Coronary artery (tissue), 2 donors: ENCODE measurements around the gene NCOA7.
"Not testable (repeated sequence)": the region's sequence is repeated elsewhere in the genome, so short reads cannot be mapped to it uniquely, and the experiment has no call there.

Experiments
- DNase-seq: peaks from one replicate; pipeline ENCODE4 v3.0.0-alpha.2; 2017; ENCODE audit warnings: low spot score
- H3K27ac ChIP-seq, 2 donors: fragments of 200-600 bp; sonication (generic); one replicate each; pipeline ENCODE4 v1.5.1; 2016 to 2019
- H3K4me3 ChIP-seq: fragments of 200-600 bp; sonication (generic); 2 replicates; pipeline ENCODE4 v1.5.1; 2016; ENCODE audit warnings: mild to moderate bottlenecking, moderate library complexity
- TF ChIP-seq, protein P1 (sequence below): fragments of 200-600 bp; sonication (generic); IDR thresholded peaks from one replicate; pipeline ENCODE4 v1.5.1; 2019; ENCODE audit warnings: antibody characterized with exemption

NCOA7 gene

DNA sequence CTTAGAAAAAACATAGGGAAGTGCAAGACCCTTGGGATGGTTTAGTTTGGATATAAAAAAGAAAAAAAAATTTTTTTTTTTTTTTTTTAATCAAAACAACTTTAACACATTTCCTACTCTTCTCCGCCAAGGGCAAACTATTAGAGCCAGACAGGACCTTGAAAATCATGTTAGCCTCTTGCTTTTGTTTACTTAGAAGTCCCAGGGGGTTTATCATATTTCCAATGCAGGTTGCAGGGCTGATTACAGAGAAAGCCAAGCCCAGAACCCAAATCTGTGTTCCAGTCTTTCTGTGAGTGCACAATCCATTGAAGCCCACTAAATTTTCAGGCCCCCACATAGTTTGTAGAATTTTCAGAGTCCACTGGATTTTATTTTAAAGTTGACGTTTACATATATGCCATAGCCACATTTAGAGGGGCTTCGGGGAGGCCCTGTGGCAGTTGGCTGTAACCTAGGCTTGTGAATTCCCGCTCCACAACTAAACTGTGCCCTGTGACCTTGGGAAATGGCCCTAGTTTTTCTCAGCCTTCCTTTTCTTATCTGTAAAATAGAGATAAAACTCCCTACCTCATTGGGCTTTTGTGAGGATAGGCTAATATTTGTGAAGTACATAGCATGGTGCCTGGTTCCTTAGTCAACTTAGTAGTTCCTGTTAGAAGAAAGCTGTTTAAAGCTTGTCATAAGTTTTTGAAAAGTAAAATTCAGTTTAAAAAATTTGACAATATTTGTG lies 55.7 kb downstream of the NCOA7 start:
- H3K4me3 ChIP-seq: no peak overlapping the region
- no peak overlapping the region for H3K27ac ChIP-seq
- TF ChIP-seq, protein P1, sequence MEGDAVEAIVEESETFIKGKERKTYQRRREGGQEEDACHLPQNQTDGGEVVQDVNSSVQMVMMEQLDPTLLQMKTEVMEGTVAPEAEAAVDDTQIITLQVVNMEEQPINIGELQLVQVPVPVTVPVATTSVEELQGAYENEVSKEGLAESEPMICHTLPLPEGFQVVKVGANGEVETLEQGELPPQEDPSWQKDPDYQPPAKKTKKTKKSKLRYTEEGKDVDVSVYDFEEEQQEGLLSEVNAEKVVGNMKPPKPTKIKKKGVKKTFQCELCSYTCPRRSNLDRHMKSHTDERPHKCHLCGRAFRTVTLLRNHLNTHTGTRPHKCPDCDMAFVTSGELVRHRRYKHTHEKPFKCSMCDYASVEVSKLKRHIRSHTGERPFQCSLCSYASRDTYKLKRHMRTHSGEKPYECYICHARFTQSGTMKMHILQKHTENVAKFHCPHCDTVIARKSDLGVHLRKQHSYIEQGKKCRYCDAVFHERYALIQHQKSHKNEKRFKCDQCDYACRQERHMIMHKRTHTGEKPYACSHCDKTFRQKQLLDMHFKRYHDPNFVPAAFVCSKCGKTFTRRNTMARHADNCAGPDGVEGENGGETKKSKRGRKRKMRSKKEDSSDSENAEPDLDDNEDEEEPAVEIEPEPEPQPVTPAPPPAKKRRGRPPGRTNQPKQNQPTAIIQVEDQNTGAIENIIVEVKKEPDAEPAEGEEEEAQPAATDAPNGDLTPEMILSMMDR: no peak
- no peak for DNase-seq

DNA sequence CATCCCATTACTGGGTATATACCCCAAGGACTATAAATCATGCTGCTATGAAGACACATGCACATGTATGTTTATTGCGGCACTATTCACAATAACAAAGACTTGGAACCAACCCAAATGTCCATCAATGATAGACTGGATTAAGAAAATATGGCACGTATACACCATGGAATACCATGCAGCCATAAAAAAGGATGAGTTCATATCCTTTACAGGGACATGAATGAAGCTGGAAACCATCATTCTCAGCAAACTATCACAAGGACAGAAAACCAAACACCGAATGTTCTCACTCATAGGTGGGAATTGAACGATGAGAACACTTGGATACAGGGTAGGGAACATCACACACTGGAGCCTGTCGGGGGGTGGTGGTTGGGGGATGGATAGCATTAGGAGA lies 57.5 kb downstream of the NCOA7 start:
- H3K4me3 ChIP-seq, H3K27ac ChIP-seq, DNase-seq: not testable (repeated sequence)

DNA sequence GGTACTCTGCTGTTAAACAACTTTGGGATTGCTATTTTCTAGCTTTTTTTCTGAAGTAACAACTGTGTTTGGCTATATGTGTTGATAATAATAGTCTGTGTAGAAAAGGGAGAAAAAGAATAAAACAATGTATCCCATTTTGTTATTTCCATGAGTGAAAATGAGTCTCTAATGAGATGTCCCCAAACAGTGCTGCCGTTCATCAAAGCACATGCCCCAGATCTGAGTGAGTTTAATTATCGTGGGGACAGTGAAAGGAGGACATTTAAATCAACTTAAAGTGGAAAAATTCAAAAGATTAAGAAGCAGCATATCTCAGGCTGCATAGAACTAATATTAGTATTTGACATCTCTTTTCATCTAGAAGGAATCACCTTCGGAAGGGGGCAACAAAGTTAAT lies 59.6 kb downstream of the NCOA7 start:
- Histone ChIP-seq H3K4me3 (no peak overlapping the region), H3K27ac (no peak overlapping the region)
- TF ChIP-seq, protein P1: no peak
- DNase-seq: no peak

DNA sequence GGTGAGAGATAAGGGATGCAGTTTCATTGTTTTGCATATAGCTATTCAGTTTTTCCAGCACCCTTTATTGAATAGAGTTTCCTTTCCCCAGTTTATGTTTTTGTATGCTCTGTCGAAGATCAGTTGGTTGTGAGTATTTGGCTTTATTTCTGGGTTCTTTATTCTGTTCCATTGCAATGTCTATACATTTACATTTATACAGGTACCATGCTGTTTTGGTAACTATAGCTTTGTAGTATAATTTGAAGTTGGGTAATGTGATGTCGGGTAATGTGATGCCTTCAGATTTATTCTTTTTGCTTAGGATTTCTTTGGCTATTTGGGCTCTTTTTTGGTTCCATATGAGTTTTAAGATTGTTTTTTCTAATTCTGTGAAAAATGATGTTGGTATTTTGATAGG lies 61.8 kb downstream of the NCOA7 start:
- TF ChIP-seq, protein P1: no peak
- no peak overlapping the region for H3K27ac ChIP-seq

DNA sequence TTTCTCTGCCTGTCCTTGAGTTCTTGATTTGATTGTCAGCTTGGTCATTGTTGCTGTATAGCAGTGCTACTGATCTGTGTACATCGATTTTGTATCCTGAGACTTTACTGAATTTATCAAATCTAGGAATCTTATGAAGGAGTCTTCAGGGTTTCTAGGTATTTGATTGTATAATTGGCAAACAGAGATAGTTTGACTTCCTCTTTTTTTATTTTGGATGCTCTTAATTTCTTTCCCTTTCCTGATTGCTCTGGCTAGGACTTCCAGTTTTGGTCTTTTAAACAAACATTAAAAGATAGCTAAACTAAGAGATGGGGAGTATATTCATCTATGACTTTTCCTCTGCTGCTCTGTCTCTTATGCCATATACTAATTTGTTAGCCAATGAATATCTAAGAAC lies 62.4 kb downstream of the NCOA7 start:
- H3K27ac ChIP-seq: no peak overlapping the region
- TF ChIP-seq, protein P1: no peak
- DNase-seq: no peak
- no peak overlapping the region for H3K4me3 ChIP-seq

More for the DNA sequence above, 61.8 kb downstream of the NCOA7 start:
- H3K4me3 ChIP-seq: no peak overlapping the region
- DNase-seq: no peak

DNA sequence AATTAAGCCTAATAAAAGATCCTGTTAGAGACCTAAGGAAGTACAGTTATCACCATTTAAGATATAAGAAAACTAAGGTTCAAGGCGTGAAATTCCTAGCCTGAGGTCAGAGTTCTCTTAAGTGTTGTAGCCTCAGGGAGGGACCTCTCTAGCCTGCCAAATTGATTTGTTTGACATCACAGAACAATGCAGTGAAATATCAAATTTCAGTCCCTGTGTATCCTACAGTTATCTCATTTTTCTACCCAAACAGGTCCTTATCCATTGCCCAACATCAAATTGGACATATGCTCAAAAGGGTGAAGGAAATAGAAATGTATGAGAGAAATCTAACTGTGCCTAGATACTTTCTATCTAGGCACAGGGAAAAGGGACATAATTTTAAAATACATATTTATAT lies 63.0 kb downstream of the NCOA7 start:
- no peak overlapping the region for H3K4me3 ChIP-seq
- no peak for DNase-seq
- no peak overlapping the region for H3K27ac ChIP-seq
- TF ChIP-seq, protein P1: no peak

DNA sequence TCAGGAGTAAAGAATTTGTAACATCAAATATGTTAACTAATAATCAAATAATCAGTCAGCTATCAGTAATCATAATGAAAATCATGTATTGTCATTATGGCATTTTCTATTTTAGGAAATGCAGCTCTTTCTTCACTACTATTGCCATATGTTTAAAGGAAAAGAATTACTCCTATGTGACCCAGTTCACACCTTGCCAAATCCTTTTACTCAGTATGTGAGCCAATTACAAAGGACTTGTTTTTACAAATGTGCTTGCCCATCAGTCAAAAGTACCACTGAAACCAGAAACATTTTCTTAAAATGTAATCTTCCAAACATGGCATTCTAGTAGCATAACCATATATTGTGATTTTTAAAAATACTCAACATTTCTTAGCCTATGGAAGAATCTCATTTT lies 63.6 kb downstream of the NCOA7 start:
- TF ChIP-seq, protein P1: no peak
- Histone ChIP-seq H3K4me3 (no peak overlapping the region), H3K27ac (no peak overlapping the region)
- no peak for DNase-seq
